ENCODE data around the gene NR0B2. TPM values are rescaled to one million over a fixed set of nuclear protein-coding genes. Genes with fewer than 3 reads are reported as not detected.

The NR0B2 gene
- total and polyA plus RNA-seq, 2 of the 13 experiments (the other 11 are each of a cell fraction or from before 2014, with no cell fraction given): 72.5 to 133 TPM

- TF ChIP-seq KIAA2018 (CRISPR knock-in tag; IDR thresholded peaks at IDR 0.05; ENCODE audit: borderline replicate concordance): no peak
- peak; percentile 71; the same call in 1 of the 2 replicates for TF ChIP-seq SALL2 (CRISPR knock-in tag; IDR thresholded peaks at IDR 0.05)
- no peak for TF ChIP-seq ZFP36 (IDR thresholded peaks at IDR 0.05; ENCODE audit: borderline replicate concordance, low read depth, low read length, partially characterized antibody)
- TF ChIP-seq CEBPB (IDR thresholded peaks at IDR 0.05; ENCODE audit: borderline replicate concordance, low read depth, low read length): peak; percentile 74; the same call in 1 of the 2 replicates
- TF ChIP-seq ZBTB3 (CRISPR knock-in tag; IDR thresholded peaks at IDR 0.05; ENCODE audit: borderline replicate concordance, low read depth): 0 out of 2 replicates have a peak, but pooled peaks have one; percentile 30
- no peak for TF ChIP-seq ZNF264 (CRISPR knock-in tag; IDR thresholded peaks at IDR 0.05)
- TF ChIP-seq ZFP82 (CRISPR knock-in tag; IDR thresholded peaks at IDR 0.05; ENCODE audit: borderline replicate concordance): peak; percentile 73; the same call in 1 of the 2 replicates
- no peak for TF ChIP-seq CSRNP2 (CRISPR knock-in tag; conservative IDR thresholded peaks at IDR 0.05; ENCODE audit: low read depth)
- no peak for TF ChIP-seq MXD1 (CRISPR knock-in tag; IDR thresholded peaks at IDR 0.05)
- TF ChIP-seq MYNN (CRISPR knock-in tag; IDR thresholded peaks at IDR 0.05; ENCODE audit: low read depth): no peak; the same call in 1 of the 2 replicates
- TF ChIP-seq, protein P1, sequence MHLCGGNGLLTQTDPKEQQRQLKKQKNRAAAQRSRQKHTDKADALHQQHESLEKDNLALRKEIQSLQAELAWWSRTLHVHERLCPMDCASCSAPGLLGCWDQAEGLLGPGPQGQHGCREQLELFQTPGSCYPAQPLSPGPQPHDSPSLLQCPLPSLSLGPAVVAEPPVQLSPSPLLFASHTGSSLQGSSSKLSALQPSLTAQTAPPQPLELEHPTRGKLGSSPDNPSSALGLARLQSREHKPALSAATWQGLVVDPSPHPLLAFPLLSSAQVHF (CRISPR knock-in tag; IDR thresholded peaks at IDR 0.05): no peak
- no peak for TF ChIP-seq CAMTA2 (CRISPR knock-in tag; IDR thresholded peaks at IDR 0.05; ENCODE audit: borderline replicate concordance)
- TF ChIP-seq ZBTB34 (CRISPR knock-in tag; IDR thresholded peaks at IDR 0.05): 0 out of 2 replicates have a peak, but pooled peaks have one; percentile 24
- no peak for TF ChIP-seq RBM22 (optimal IDR thresholded peaks at IDR 0.05; ENCODE audit: low read length)
- no peak for TF ChIP-seq ZNF841 (CRISPR knock-in tag; IDR thresholded peaks at IDR 0.05; ENCODE audit: borderline replicate concordance)
Measured at GRCh38 chr1:26900001-26900814, 13.6 kb downstream of the NR0B2 start, which contains the start of gene GPATCH3 (continued).

Measured in HepG2 (cell line).